Measurements from ENCODE around the gene UROD.
"Not testable (repeated sequence)": the region's sequence is repeated elsewhere in the genome, so short reads cannot be mapped to it uniquely, and the experiment has no call there.

UROD gene

DNA sequence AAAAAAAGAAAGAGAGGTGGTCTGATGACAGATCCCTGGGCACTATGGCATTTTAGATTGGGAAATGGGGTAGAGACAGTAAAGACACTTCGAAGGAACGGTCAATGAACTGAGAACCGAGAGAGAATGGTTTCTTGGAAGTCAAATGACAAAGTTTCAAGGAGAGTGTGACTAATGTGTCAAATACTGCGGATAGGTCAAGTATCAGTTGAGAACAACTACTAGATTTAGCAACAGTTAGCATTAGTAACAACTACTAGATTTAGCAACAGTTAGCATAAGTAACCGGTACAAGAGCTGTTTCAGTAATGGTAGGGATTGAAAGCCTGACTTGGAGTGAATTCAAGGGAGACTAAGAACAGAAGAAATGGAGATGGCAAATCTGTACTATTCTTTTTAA lies 35.0 kb downstream of the UROD start:
- no peaks in the 10 kb centered on the region for H3K27me3 ChIP-seq (ENCODE audit: low read depth, low read length)
- no peak overlapping the region for H3K4me2 ChIP-seq (ENCODE audit: low read length)
- H3K9me3 ChIP-seq (ENCODE audit: insufficient read depth, low read length), result no peaks in the 10 kb centered on the region
- H3K79me2 ChIP-seq (ENCODE audit: low read length), result no peaks in the 10 kb centered on the region
- no peak overlapping the region for H3K9ac ChIP-seq (ENCODE audit: low read length)
- H3K4me3 ChIP-seq (ENCODE audit: low read length), result no peak overlapping the region
- TF ChIP-seq EZH2phosphoT487 (IDR thresholded peaks at IDR 0.05; ENCODE audit: low read depth) (no peak), CTCF (IDR thresholded peaks at IDR 0.05; ENCODE audit: low read depth, low read length) (no peak)
- H3K27ac ChIP-seq (ENCODE audit: low read length), result no peak overlapping the region
- no peaks in the 10 kb centered on the region for H3K36me3 ChIP-seq (replicated peaks; ENCODE audit: low read depth, low read length)
- no peak overlapping the region for H2AFZ ChIP-seq (ENCODE audit: low read depth, low read length)
- H4K20me1 ChIP-seq (ENCODE audit: insufficient read depth, low read length), result no peaks in the 10 kb centered on the region
- peaks cover 14% of the 10 kb centered on the region for H3K4me1 ChIP-seq (ENCODE audit: low read length)

- H3K9me3 ChIP-seq (ENCODE audit: insufficient read depth, low read length), result no peaks in the 10 kb centered on the region
- H3K9ac ChIP-seq (ENCODE audit: low read length), result 0 out of 2 replicates have a peak overlapping the region, but pooled peaks have one; percentile 27
- peak overlapping the region; percentile 62 for H3K4me2 ChIP-seq (ENCODE audit: low read length)
- no peaks in the 10 kb centered on the region for H4K20me1 ChIP-seq (ENCODE audit: insufficient read depth, low read length)
- no peaks in the 10 kb centered on the region for H3K79me2 ChIP-seq (ENCODE audit: low read length)
- TF ChIP-seq CTCF (IDR thresholded peaks at IDR 0.05; ENCODE audit: low read depth, low read length), result no peak
- TF ChIP-seq EZH2phosphoT487 (IDR thresholded peaks at IDR 0.05; ENCODE audit: low read depth), result no peak
- H3K27me3 ChIP-seq (ENCODE audit: low read depth, low read length), result no peaks in the 10 kb centered on the region
- no peaks in the 10 kb centered on the region for H3K36me3 ChIP-seq (replicated peaks; ENCODE audit: low read depth, low read length)
- no peak overlapping the region for H2AFZ ChIP-seq (ENCODE audit: low read depth, low read length)
- H3K27ac ChIP-seq (ENCODE audit: low read length), result no peak overlapping the region
- H3K4me3 ChIP-seq (ENCODE audit: low read length), result peak overlapping the region; percentile 39; the same call in 1 of the 2 replicates
- peaks cover 30% of the 10 kb centered on the region for H3K4me1 ChIP-seq (ENCODE audit: low read length)
Observed at GRCh38 chr1:45051005-45051772, 39.1 kb downstream of the UROD start.

DNA sequence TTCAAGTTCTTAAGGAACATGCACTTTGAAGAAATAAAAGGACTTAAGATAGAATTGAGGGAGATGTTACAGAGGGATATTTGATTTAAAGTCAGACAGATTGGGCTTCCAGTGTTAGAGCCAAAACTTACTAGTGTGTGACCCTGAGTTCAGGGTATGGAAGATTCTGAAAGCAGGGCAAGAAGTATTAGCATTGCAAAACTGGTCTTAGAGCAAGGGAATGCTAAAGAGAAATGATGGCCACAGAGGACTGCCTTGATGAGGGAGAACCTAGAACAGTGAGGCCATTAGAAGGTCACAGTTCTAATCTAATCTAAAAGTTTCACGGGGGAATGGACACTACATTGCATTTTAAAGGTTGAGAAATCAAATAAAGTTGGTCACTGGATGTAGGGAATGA lies 45.5 kb downstream of the UROD start:
- Histone ChIP-seq H3K9me3 (ENCODE audit: insufficient read depth, low read length) (no peaks in the 10 kb centered on the region), H4K20me1 (ENCODE audit: insufficient read depth, low read length) (no peaks in the 10 kb centered on the region), H3K4me2 (ENCODE audit: low read length) (no peak overlapping the region), H3K9ac (ENCODE audit: low read length) (no peak overlapping the region), H3K36me3 (replicated peaks; ENCODE audit: low read depth, low read length) (no peaks in the 10 kb centered on the region), H2AFZ (ENCODE audit: low read depth, low read length) (no peak overlapping the region), H3K79me2 (ENCODE audit: low read length) (no peaks in the 10 kb centered on the region), H3K27ac (ENCODE audit: low read length) (no peak overlapping the region), H3K4me3 (ENCODE audit: low read length) (no peak overlapping the region), H3K27me3 (ENCODE audit: low read depth, low read length) (no peaks in the 10 kb centered on the region), H3K4me1 (ENCODE audit: low read length) (peaks cover 11% of the 10 kb centered on the region)
- TF ChIP-seq CTCF (IDR thresholded peaks at IDR 0.05; ENCODE audit: low read depth, low read length), result no peak
- TF ChIP-seq EZH2phosphoT487 (IDR thresholded peaks at IDR 0.05; ENCODE audit: low read depth), result no peak

- no peak overlapping the region for H3K27ac ChIP-seq (ENCODE audit: low read length)
- H4K20me1 ChIP-seq (ENCODE audit: insufficient read depth, low read length), result no peaks in the 10 kb centered on the region
- H3K9me3 ChIP-seq (ENCODE audit: insufficient read depth, low read length), result no peaks in the 10 kb centered on the region
- H3K36me3 ChIP-seq (replicated peaks; ENCODE audit: low read depth, low read length), result no peaks in the 10 kb centered on the region
- H3K4me2 ChIP-seq (ENCODE audit: low read length), result no peak overlapping the region
- no peaks in the 10 kb centered on the region for H3K27me3 ChIP-seq (ENCODE audit: low read depth, low read length)
- no peak overlapping the region for H2AFZ ChIP-seq (ENCODE audit: low read depth, low read length)
- H3K4me1 ChIP-seq (ENCODE audit: low read length), result no peaks in the 10 kb centered on the region
- H3K4me3 ChIP-seq (ENCODE audit: low read length), result no peak overlapping the region
- no peak for TF ChIP-seq CTCF (IDR thresholded peaks at IDR 0.05; ENCODE audit: low read depth, low read length)
- no peak for TF ChIP-seq EZH2phosphoT487 (IDR thresholded peaks at IDR 0.05; ENCODE audit: low read depth)
- H3K79me2 ChIP-seq (ENCODE audit: low read length), result no peaks in the 10 kb centered on the region
- H3K9ac ChIP-seq (ENCODE audit: low read length), result no peak overlapping the region
Observed at GRCh38 chr1:45059829-45060228, 47.8 kb downstream of the UROD start.

GRCh38 chr1:45062463-45062862 lies 50.4 kb downstream of the UROD start:
- H3K9ac ChIP-seq (ENCODE audit: low read length); H3K79me2 ChIP-seq (ENCODE audit: low read length); H3K27me3 ChIP-seq (ENCODE audit: low read depth, low read length); H4K20me1 ChIP-seq (ENCODE audit: insufficient read depth, low read length); H3K4me2 ChIP-seq (ENCODE audit: low read length); H3K27ac ChIP-seq (ENCODE audit: low read length); H3K9me3 ChIP-seq (ENCODE audit: insufficient read depth, low read length); H3K4me3 ChIP-seq (ENCODE audit: low read length); H3K4me1 ChIP-seq (ENCODE audit: low read length); H3K36me3 ChIP-seq (replicated peaks; ENCODE audit: low read depth, low read length); H2AFZ ChIP-seq (ENCODE audit: low read depth, low read length): not testable (repeated sequence)

Data from OCI-LY3 (cell line).